Measurements from ENCODE around the gene REG3G.
"Not testable (repeated sequence)": the region's sequence is repeated elsewhere in the genome, so short reads cannot be mapped to it uniquely, and the experiment has no call there.

Gene REG3G

GRCh38 chr2:79026061-79026460 lies 559 bp downstream of the REG3G start:
- DNase-seq = no peak

DNA sequence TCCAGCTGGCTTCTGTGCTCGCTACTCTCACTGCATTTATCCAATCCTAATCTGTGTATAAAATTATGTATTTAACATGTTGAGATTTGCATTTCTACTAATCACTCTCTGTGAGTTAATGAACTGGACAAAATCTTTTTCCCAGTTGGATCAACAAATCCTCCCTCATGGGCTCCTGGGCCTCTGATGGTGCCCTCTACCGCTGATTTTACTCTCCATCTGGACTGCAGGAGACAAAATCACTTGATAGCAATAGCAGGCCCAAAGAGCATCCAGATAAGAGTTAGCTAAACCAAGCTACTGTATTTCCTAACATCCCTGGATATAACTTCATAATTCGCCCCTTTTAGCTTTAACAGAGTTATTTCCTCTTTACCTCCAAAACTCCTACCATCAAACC lies 14.4 kb downstream of the REG3G start:
- no peak for DNase-seq

DNA sequence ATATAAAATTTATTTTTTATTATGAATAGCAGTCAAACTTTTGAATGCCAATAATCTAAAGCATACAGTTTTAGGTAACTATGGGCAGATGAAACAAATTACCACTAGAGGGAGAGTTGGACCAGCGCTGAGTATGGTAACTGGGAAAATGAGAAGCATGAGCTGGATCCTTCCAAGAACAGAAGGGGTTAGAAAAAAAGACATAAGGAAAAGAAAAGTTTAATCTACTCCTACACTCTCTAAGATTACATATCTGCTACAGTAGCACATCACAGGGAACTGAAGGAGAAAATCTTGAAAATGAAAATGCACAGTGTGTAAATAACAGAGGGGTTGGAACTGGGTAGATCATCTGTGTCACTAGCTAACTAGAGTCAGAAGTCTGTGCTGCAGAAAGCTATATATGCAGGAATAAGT lies 15.5 kb downstream of the REG3G start:
- peak; percentile 12 for DNase-seq

DNA sequence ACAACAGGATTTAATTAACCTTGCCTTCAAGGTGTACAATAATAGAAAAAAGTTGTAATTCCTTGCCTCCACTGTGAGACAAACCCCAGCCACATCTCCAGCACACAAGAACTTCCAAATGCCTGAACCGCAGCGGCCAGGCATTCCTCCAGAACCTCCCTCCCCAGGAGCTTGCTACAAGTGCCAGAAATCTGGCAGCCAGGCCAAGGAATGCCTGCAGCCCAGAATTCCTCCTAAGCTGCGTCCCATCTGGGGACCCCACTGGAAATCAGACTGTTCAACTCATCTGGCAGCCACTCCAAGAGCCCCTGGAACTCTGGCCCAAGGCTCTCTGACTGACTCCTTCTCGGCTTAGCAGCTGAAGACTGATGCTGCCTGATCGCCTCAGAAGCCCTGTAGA lies 28.0 kb downstream of the REG3G start:
- not testable (repeated sequence) for DNase-seq

- DNase-seq = peak; percentile 44
These were observed 29.3 kb downstream of the REG3G start for GRCh38 chr2:79054769-79055168.

- no peak for DNase-seq
These were observed 39.7 kb downstream of the REG3G start for GRCh38 chr2:79065201-79065600.

DNA sequence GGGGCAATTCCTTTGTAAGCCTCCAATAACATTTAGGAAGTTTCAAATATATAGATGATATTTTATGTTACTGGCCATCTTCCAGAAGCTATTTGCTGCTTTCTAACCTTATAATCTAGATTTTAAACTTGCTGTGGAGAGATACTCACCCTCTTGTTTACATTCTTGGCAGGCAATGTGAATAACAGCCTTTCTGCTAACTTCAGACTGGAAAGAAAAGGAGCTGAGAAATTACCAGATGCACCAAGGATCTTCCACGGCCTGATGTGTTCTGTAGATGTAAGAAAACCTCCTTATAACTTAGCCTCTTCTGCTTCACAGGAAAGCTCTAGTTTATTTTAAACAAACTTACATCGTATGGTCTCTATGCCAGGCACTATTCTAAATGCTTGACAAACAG lies 45.6 kb downstream of the REG3G start:
- no peak for DNase-seq
